ENCODE results near the gene MALL.
"Not testable (repeated sequence)": the region's sequence is repeated elsewhere in the genome, so short reads cannot be mapped to it uniquely, and the experiment has no call there.

MALL gene

DNA sequence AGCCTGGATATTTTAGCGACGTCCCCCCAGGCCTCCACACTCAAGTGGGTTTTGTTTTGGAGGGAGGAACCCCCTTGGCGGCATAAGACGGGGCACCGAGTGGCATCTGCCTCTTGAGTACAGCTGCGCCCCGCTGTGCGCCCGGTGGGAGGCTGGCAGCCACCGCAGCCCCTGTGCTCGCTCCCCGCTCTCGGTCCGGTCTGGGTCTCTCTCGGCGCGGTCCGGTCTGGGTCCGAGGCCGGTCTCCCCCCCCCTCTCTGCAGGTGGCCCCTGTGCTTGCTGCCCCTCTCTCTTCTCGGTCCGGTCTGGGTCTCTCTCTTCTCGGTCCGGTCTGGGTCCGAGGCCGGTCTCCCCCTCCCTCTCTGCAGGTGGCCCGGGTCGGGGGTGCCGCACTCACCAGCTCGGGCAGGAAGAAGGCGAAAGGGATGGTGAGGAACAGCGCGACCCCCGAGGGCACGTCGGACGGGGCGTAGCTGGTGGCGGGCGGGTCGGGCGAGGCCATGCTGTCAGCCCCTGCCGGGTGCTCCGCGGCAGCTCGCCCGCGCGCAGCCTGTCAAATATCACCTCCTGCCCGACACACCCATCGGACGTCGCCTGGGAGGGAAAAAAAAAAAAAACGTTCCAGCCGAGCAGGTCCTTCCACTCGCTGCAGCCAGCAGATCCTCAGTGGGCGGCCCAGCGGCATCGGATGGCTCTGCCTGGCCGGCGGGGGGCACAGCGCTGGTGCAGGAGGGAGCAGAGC is at the start of gene MALL:
Gene MALL (minus strand): TSS at position 532 of the 742 bp plus-strand sequence. CDS start 30 bp downstream, at position 502.
- Histone ChIP-seq H3K9me3 (ENCODE audit: control insufficient read depth, insufficient read depth, low read length) (no peaks in the 10 kb centered on the region), H3K4me3 (ENCODE audit: low read depth, low read length) (peak within 1 kb of the TSS; percentile 65), H3K4me1 (ENCODE audit: control insufficient read depth, insufficient read depth, low read length) (peaks cover 3% of the 10 kb centered on the region; the same call in 1 of the 2 replicates), H3K27ac (ENCODE audit: low read depth, low read length) (no peak within 1 kb of the TSS), H3K36me3 (ENCODE audit: control insufficient read depth, insufficient read depth, low read length) (no peaks in the 10 kb centered on the region), H3K9ac (ENCODE audit: low read depth, low read length) (no peak within 1 kb of the TSS), H3K27me3 (ENCODE audit: control insufficient read depth, insufficient read depth, low read length) (peaks cover 49% of the 10 kb centered on the region)

GRCh38 chr2:110157153-110157793 is 41.7 kb upstream of the MALL start:
- Histone ChIP-seq H3K9ac (ENCODE audit: low read depth, low read length) (no peak overlapping the region), H3K36me3 (ENCODE audit: control insufficient read depth, insufficient read depth, low read length) (no peaks in the 10 kb centered on the region), H3K4me3 (ENCODE audit: low read depth, low read length) (no peak overlapping the region), H3K27me3 (ENCODE audit: control insufficient read depth, insufficient read depth, low read length) (no peaks in the 10 kb centered on the region), H3K9me3 (ENCODE audit: control insufficient read depth, insufficient read depth, low read length) (peaks cover 16% of the 10 kb centered on the region), H3K4me1 (ENCODE audit: control insufficient read depth, insufficient read depth, low read length) (no peaks in the 10 kb centered on the region), H3K27ac (ENCODE audit: low read depth, low read length) (no peak overlapping the region)

- H3K27ac ChIP-seq (ENCODE audit: low read depth, low read length) = not testable (repeated sequence)
Measured at GRCh38 chr2:110154828-110155227, 39.2 kb upstream of the MALL start.

GRCh38 chr2:110154188-110154587 is 38.6 kb upstream of the MALL start:
- not testable (repeated sequence) for H3K27ac ChIP-seq (ENCODE audit: low read depth, low read length); H3K27me3 ChIP-seq (ENCODE audit: control insufficient read depth, insufficient read depth, low read length); H3K9ac ChIP-seq (ENCODE audit: low read depth, low read length); H3K4me3 ChIP-seq (ENCODE audit: low read depth, low read length); H3K36me3 ChIP-seq (ENCODE audit: control insufficient read depth, insufficient read depth, low read length); H3K4me1 ChIP-seq (ENCODE audit: control insufficient read depth, insufficient read depth, low read length)
- peaks cover 16% of the 10 kb centered on the region for H3K9me3 ChIP-seq (ENCODE audit: control insufficient read depth, insufficient read depth, low read length)

More at GRCh38 chr2:110154828-110155227, 39.2 kb upstream of the MALL start:
- peaks cover 16% of the 10 kb centered on the region for H3K9me3 ChIP-seq (ENCODE audit: control insufficient read depth, insufficient read depth, low read length)
- H3K4me1 ChIP-seq (ENCODE audit: control insufficient read depth, insufficient read depth, low read length); H3K27me3 ChIP-seq (ENCODE audit: control insufficient read depth, insufficient read depth, low read length); H3K9ac ChIP-seq (ENCODE audit: low read depth, low read length); H3K4me3 ChIP-seq (ENCODE audit: low read depth, low read length); H3K36me3 ChIP-seq (ENCODE audit: control insufficient read depth, insufficient read depth, low read length): not testable (repeated sequence)

DNA sequence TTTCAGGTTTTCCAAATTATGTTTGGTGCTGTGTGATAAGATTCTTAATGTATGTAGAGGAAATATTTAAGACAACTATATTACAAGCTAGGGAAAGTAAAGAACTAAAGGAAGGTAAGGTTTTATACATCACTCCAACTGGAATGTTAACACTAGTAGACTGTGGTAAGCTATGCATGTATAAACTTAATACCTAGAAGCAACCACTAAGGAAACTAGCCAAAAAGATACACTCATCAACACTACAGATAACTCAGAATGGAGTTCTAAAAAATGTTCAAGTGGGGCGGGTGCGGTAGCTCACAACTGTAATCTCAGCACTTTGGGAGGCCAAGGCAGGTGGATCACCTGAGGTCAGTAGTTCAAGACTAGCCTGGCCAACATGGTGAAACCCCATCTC is 37.8 kb upstream of the MALL start:
- H3K4me1 ChIP-seq (ENCODE audit: control insufficient read depth, insufficient read depth, low read length) = no peaks in the 10 kb centered on the region

GRCh38 chr2:110152943-110153342 is 37.3 kb upstream of the MALL start:
- H3K4me3 ChIP-seq (ENCODE audit: low read depth, low read length) = no peak overlapping the region
- no peaks in the 10 kb centered on the region for H3K4me1 ChIP-seq (ENCODE audit: control insufficient read depth, insufficient read depth, low read length)
- H3K27me3 ChIP-seq (ENCODE audit: control insufficient read depth, insufficient read depth, low read length) = no peaks in the 10 kb centered on the region
- H3K9me3 ChIP-seq (ENCODE audit: control insufficient read depth, insufficient read depth, low read length) = peaks cover 21% of the 10 kb centered on the region
- H3K9ac ChIP-seq (ENCODE audit: low read depth, low read length) = no peak overlapping the region
- H3K27ac ChIP-seq (ENCODE audit: low read depth, low read length) = no peak overlapping the region
- no peaks in the 10 kb centered on the region for H3K36me3 ChIP-seq (ENCODE audit: control insufficient read depth, insufficient read depth, low read length)

More for the DNA sequence above, 37.8 kb upstream of the MALL start:
- Histone ChIP-seq H3K9ac (ENCODE audit: low read depth, low read length) (no peak overlapping the region), H3K9me3 (ENCODE audit: control insufficient read depth, insufficient read depth, low read length) (peaks cover 17% of the 10 kb centered on the region), H3K27me3 (ENCODE audit: control insufficient read depth, insufficient read depth, low read length) (no peaks in the 10 kb centered on the region), H3K27ac (ENCODE audit: low read depth, low read length) (no peak overlapping the region), H3K36me3 (ENCODE audit: control insufficient read depth, insufficient read depth, low read length) (no peaks in the 10 kb centered on the region), H3K4me3 (ENCODE audit: low read depth, low read length) (no peak overlapping the region)

- no peaks in the 10 kb centered on the region for H3K27me3 ChIP-seq (ENCODE audit: control insufficient read depth, insufficient read depth, low read length)
- H3K9me3 ChIP-seq (ENCODE audit: control insufficient read depth, insufficient read depth, low read length) = peaks cover 11% of the 10 kb centered on the region
- no peak overlapping the region for H3K9ac ChIP-seq (ENCODE audit: low read depth, low read length)
- H3K27ac ChIP-seq (ENCODE audit: low read depth, low read length) = no peak overlapping the region
- no peaks in the 10 kb centered on the region for H3K36me3 ChIP-seq (ENCODE audit: control insufficient read depth, insufficient read depth, low read length)
- no peaks in the 10 kb centered on the region for H3K4me1 ChIP-seq (ENCODE audit: control insufficient read depth, insufficient read depth, low read length)
- H3K4me3 ChIP-seq (ENCODE audit: low read depth, low read length) = no peak overlapping the region
Measured at GRCh38 chr2:110149330-110150220, 34.0 kb upstream of the MALL start.

DNA sequence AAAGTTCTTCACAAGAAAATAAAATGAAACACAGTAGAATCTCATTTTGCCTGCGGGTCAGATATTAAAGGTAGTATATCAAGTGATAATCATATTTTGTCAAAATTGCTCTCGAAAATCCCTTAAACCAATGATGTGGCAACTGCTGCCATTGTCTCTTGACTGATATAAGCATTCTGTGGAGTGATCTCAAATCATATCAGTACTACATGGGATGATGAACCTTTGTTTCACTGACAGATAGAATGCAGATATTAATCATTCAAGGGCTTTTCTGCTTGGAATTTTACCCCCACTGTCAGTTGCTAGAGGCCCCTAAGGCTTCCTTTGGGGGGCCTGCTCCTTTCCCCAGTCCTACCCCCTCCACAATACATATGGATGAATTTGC is 31.3 kb upstream of the MALL start:
- Histone ChIP-seq H3K27me3 (ENCODE audit: control insufficient read depth, insufficient read depth, low read length) (no peaks in the 10 kb centered on the region), H3K9ac (ENCODE audit: low read depth, low read length) (no peak overlapping the region), H3K9me3 (ENCODE audit: control insufficient read depth, insufficient read depth, low read length) (peaks cover 8% of the 10 kb centered on the region; the same call in 1 of the 2 replicates), H3K36me3 (ENCODE audit: control insufficient read depth, insufficient read depth, low read length) (no peaks in the 10 kb centered on the region), H3K4me3 (ENCODE audit: low read depth, low read length) (no peak overlapping the region), H3K4me1 (ENCODE audit: control insufficient read depth, insufficient read depth, low read length) (no peaks in the 10 kb centered on the region), H3K27ac (ENCODE audit: low read depth, low read length) (no peak overlapping the region)

- H3K4me3 ChIP-seq (ENCODE audit: low read depth, low read length) = no peak overlapping the region
- no peaks in the 10 kb centered on the region for H3K27me3 ChIP-seq (ENCODE audit: control insufficient read depth, insufficient read depth, low read length)
- H3K4me1 ChIP-seq (ENCODE audit: control insufficient read depth, insufficient read depth, low read length) = no peaks in the 10 kb centered on the region
- H3K36me3 ChIP-seq (ENCODE audit: control insufficient read depth, insufficient read depth, low read length) = no peaks in the 10 kb centered on the region
- peaks cover 8% of the 10 kb centered on the region; the same call in 1 of the 2 replicates for H3K9me3 ChIP-seq (ENCODE audit: control insufficient read depth, insufficient read depth, low read length)
- H3K9ac ChIP-seq (ENCODE audit: low read depth, low read length) = no peak overlapping the region
- H3K27ac ChIP-seq (ENCODE audit: low read depth, low read length) = no peak overlapping the region
Measured at GRCh38 chr2:110146183-110146944, 30.7 kb upstream of the MALL start.

GRCh38 chr2:110143982-110144381 is 28.4 kb upstream of the MALL start:
- H3K27ac ChIP-seq (ENCODE audit: low read depth, low read length) = no peak overlapping the region
- H3K36me3 ChIP-seq (ENCODE audit: control insufficient read depth, insufficient read depth, low read length) = no peaks in the 10 kb centered on the region
- H3K27me3 ChIP-seq (ENCODE audit: control insufficient read depth, insufficient read depth, low read length) = no peaks in the 10 kb centered on the region
- no peak overlapping the region for H3K4me3 ChIP-seq (ENCODE audit: low read depth, low read length)
- peaks cover 8% of the 10 kb centered on the region; the same call in 1 of the 2 replicates for H3K9me3 ChIP-seq (ENCODE audit: control insufficient read depth, insufficient read depth, low read length)
- H3K9ac ChIP-seq (ENCODE audit: low read depth, low read length) = no peak overlapping the region
- no peaks in the 10 kb centered on the region for H3K4me1 ChIP-seq (ENCODE audit: control insufficient read depth, insufficient read depth, low read length)

Measured in HUES48 (cell line).